GM13977 (cell line): ENCODE measurements around the gene LINC01488.

Experiments
- DNase-seq: peaks from one replicate; pipeline ENCODE4 v3.0.0; 2012; ENCODE audit warnings: low spot score
- CTCF ChIP-seq: IDR thresholded peaks from 2 replicates; pipeline ENCODE4 v1.5.1; 2012; ENCODE audit warnings: mild to moderate bottlenecking, control low read depth; ENCODE audit not compliant: insufficient read depth; ENCODE audit errors: extremely low read depth, missing control alignments
- in situ Hi-C: fragments of 300-500 bp; cut with MboI; formaldehyde crosslinking; loops from one replicate; pipeline ENCODE4 v1.12.0; 2022; ENCODE audit warnings: low sequenced_read_pairs, low pct_unique_long_range_greater_than_20kb, mixed read lengths, inconsistent platforms; ENCODE audit not compliant: unreplicated experiment

LINC01488 gene

GRCh38 chr11:69514771-69515170 is 33.3 kb downstream of the LINC01488 start:
- DNase-seq = no peak
- in situ Hi-C loops = no loop called here
- no peak for TF ChIP-seq CTCF

DNA sequence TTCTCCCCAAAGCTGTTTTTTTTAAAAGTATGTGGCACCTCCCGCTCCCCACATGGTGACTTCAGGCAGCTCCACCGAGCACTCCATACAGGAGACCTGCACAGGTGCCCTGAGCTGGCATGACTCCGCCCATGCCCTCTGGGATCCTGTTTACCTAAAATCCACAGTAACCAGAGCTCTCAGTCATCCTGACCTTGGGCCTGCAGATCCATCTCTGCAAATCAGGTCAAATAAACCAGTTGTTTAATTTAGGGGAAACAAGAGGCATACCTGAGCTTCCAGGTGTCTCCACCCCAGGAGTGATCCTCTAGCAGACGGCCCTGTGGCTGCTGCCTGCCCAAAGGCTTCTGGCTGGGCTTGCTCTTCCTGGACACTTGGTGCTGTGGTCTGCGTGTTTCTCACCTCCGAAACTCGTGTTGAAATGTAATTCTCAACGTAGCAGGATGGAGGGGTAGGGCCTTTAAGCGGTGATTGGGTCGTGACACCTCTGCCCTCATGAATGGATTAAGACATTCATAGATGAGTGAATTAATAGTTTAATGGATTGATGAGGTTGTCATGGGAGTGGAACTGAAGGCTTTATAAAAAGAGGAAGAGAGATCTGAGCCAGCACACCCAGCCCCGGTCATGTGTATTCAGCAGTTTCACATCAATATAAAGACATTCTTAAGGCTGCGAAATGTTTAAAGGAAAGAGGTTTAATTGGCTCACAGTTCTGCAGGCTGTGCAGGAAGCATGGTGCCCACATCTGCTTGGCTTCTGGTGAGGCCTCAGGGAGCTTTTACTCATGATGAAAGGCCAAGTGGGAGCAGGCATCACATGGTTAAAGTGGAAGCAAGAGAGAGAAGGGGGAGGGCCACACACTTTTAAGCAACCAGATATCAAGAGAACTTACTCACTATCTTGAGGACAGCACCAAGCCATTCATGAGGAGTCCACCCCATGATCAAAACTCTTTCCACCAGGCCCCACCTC is 34.1 kb downstream of the LINC01488 start:
- in situ Hi-C loops = no loop called here
- TF ChIP-seq CTCF = no peak
- no peak for DNase-seq

GRCh38 chr11:69516526-69516925 is 35.1 kb downstream of the LINC01488 start:
- no peak for TF ChIP-seq CTCF
- in situ Hi-C loops = no loop called here
- DNase-seq = no peak

GRCh38 chr11:69518081-69518950 is 36.9 kb downstream of the LINC01488 start:
- in situ Hi-C loops = no loop called here
- TF ChIP-seq CTCF = no peak
- DNase-seq = no peak

GRCh38 chr11:69520186-69520916 is 38.9 kb downstream of the LINC01488 start:
- DNase-seq = no peak
- in situ Hi-C loops = no loop called here

More at GRCh38 chr11:69520186-69520916, 38.9 kb downstream of the LINC01488 start:
- TF ChIP-seq CTCF = no peak
